ENCODE data around the gene RNF223. TPM values are rescaled to one million over a fixed set of nuclear protein-coding genes. Genes with fewer than 3 reads are reported as not detected.

Gene RNF223
- total RNA-seq, 6 donors from 2014 or later: 1.0 to 2.4 (median 1.8) TPM

DNA sequence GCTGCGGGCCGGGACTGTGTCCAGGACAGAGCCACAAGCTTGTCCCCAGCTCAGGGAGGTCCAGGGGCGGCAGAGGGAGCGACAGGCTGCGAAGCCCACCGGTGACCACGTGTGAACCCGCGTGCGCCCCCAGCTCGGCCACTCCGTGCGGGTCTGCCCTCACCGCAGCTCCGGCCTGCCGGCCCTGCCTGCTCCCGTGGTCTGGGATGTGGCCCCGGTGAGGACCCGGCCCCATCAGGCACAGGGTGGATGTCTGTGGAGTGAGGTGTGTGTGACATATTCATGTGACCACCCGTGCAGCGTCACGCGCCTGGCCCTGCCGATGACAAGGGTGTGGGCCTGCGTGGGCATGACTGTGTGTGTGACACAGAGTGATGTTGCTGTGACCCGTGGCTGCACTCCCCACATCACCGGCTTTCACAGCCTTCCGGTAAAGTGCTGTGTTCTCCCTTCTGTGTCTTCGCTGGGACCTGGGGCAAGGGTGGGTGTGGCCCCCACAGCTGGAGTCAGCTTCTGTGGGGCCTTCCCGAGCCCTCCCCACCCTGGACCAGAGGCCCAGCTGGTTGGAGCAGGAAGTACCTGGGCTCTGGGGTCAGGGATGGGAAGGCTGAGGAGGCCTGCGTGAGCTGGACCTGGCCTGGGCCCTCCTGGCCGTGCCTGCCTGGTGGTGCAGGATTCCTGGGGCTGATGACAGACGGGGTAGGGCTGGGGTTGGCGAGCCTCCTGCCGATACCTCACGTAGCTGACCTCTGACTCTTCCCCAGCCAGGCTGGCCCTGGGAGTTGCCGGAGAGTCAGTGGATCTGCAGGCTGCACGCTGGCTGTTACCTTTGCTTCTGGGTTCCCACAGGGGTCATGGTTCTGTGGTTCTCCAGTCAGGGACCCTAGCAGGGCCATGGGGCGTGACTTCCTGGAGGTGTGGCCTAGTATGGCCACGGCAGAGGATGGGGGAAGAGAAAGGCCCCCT lies 4.1 kb downstream of the RNF223 start:
- DNase-seq (peak in 1 of 2 donors; percentile 88), ATAC-seq (ENCODE audit: low FRiP score in 2 of 2) (no peak)
- 62 to 76% methylated on average over 14 to 26 of the region's 40 CpGs for WGBS, 2 donors
- no peak overlapping the region for H3K27ac ChIP-seq
- peaks cover 0 to 27% (median 5%) of the 10 kb centered on the region in 4 donors for H3K27me3 ChIP-seq
- TF ChIP-seq POLR2A (IDR thresholded peaks at IDR 0.05): no peak
- TF ChIP-seq CTCF (IDR thresholded peaks at IDR 0.05): no peak
- no peak for TF ChIP-seq EP300 (IDR thresholded peaks at IDR 0.05)
- TF ChIP-seq POLR2AphosphoS5 (IDR thresholded peaks at IDR 0.05): no peak
- no peaks in the 10 kb centered on the region for H3K9me3 ChIP-seq
- H3K4me3 ChIP-seq: peak overlapping the region in 3 of 4 donors; percentile 49 to 66 (median 59)
- no peaks in the 10 kb centered on the region for H3K36me3 ChIP-seq
- peaks cover 11 to 35% (median 25%) of the 10 kb centered on the region in 4 donors for H3K4me1 ChIP-seq

GRCh38 chr1:1069056-1069710 lies 4.9 kb downstream of the RNF223 start:
- Histone ChIP-seq H3K36me3 (no peaks in the 10 kb centered on the region), H3K27ac (peak overlapping the region in 3 of 4 donors; percentile 55 to 80 (median 60)), H3K4me1 (peaks cover 14 to 39% (median 26%) of the 10 kb centered on the region in 4 donors), H3K27me3 (peaks cover 0 to 27% (median 7%) of the 10 kb centered on the region in 4 donors), H3K9me3 (no peaks in the 10 kb centered on the region), H3K4me3 (peak overlapping the region; percentile 16 to 66 (median 54))
- 3% methylated on average over 12 of the region's 75 CpGs; no CpG with 5 or more reads in 1 of the 2 donors for WGBS, 2 donors
- TF ChIP-seq CTCF (IDR thresholded peaks at IDR 0.05): no peak
- TF ChIP-seq POLR2A (IDR thresholded peaks at IDR 0.05): peak in 1 of 4 donors; percentile 64
- TF ChIP-seq EP300 (IDR thresholded peaks at IDR 0.05): peak in 1 of 4 donors; percentile 5
- no peak for TF ChIP-seq POLR2AphosphoS5 (IDR thresholded peaks at IDR 0.05)
- DNase-seq: peak; percentile 79 to 98
- peak; percentile 68 to 71 for ATAC-seq (ENCODE audit: low FRiP score in 2 of 2)

- peak; percentile 62 to 69 for ATAC-seq (ENCODE audit: low FRiP score in 2 of 2)
- DNase-seq: peak; percentile 76 to 95
- H3K4me3 ChIP-seq: peak overlapping the region; percentile 16 to 66 (median 54)
- TF ChIP-seq EP300 (IDR thresholded peaks at IDR 0.05): no peak
- TF ChIP-seq POLR2A (IDR thresholded peaks at IDR 0.05): peak in 1 of 4 donors; percentile 9
- TF ChIP-seq CTCF (IDR thresholded peaks at IDR 0.05): no peak
- TF ChIP-seq POLR2AphosphoS5 (IDR thresholded peaks at IDR 0.05): no peak
- H3K9me3 ChIP-seq: no peaks in the 10 kb centered on the region
- H3K27ac ChIP-seq: peak overlapping the region; percentile 50 to 80 (median 60)
- 3 to 7% methylated on average over 3 to 43 of the region's 55 CpGs for WGBS, 2 donors
- peaks cover 0 to 29% (median 5%) of the 10 kb centered on the region in 4 donors for H3K27me3 ChIP-seq
- H3K4me1 ChIP-seq: peaks cover 18 to 39% (median 32%) of the 10 kb centered on the region in 4 donors
- H3K36me3 ChIP-seq: no peaks in the 10 kb centered on the region
Observed at GRCh38 chr1:1068517-1069055, 5.5 kb downstream of the RNF223 start.

GRCh38 chr1:1067860-1068516 lies 6.1 kb downstream of the RNF223 start:
- Histone ChIP-seq H3K27me3 (peaks cover 0 to 35% (median 6%) of the 10 kb centered on the region in 4 donors), H3K4me1 (peaks cover 18 to 37% (median 28%) of the 10 kb centered on the region in 4 donors), H3K4me3 (peak overlapping the region in 3 of 4 donors; percentile 49 to 66 (median 59)), H3K36me3 (no peaks in the 10 kb centered on the region), H3K9me3 (no peaks in the 10 kb centered on the region), H3K27ac (peak overlapping the region; percentile 12 to 80 (median 56))
- DNase-seq: peak; percentile 54 to 88
- WGBS, 2 donors: 36 to 37% methylated on average over 15 to 19 of the region's 32 CpGs
- TF ChIP-seq POLR2A (IDR thresholded peaks at IDR 0.05): peak in 1 of 4 donors; percentile 19
- no peak for TF ChIP-seq EP300 (IDR thresholded peaks at IDR 0.05)
- ATAC-seq (ENCODE audit: low FRiP score in 2 of 2): peak in 1 of 2 donors; percentile 23
